Caki2 (cell line): ENCODE measurements around the gene PGAP2. TPM values are rescaled to one million over a fixed set of nuclear protein-coding genes. Genes with fewer than 3 reads are reported as not detected.
"Not testable (repeated sequence)": the region's sequence is repeated elsewhere in the genome, so short reads cannot be mapped to it uniquely, and the experiment has no call there.

ENCODE experiments used
- DNase-seq: peaks from one replicate; pipeline ENCODE4 v3.0.0-alpha.2; 2015; ENCODE audit warnings: low read depth
- in situ Hi-C: cut with HindIII; loops from 2 replicates; pipeline ENCODE4 v1.10.0; 2016; ENCODE audit warnings: low sequenced_read_pairs, low pct_unique_long_range_greater_than_20kb, mixed read lengths
- total RNA-seq: library from RNA; depleted of rRNA; stranded (reverse); fragments of >200 nt; shearing (Covaris generic); gene quantifications from 2 replicates; pipeline ENCODE4 v1.2.3, GENCODE V29; 2014; ENCODE audit warnings: low replicate concordance; rRNA removed

Gene PGAP2
- total RNA-seq = 26.6 and 28.4 TPM in 2 replicates

DNA sequence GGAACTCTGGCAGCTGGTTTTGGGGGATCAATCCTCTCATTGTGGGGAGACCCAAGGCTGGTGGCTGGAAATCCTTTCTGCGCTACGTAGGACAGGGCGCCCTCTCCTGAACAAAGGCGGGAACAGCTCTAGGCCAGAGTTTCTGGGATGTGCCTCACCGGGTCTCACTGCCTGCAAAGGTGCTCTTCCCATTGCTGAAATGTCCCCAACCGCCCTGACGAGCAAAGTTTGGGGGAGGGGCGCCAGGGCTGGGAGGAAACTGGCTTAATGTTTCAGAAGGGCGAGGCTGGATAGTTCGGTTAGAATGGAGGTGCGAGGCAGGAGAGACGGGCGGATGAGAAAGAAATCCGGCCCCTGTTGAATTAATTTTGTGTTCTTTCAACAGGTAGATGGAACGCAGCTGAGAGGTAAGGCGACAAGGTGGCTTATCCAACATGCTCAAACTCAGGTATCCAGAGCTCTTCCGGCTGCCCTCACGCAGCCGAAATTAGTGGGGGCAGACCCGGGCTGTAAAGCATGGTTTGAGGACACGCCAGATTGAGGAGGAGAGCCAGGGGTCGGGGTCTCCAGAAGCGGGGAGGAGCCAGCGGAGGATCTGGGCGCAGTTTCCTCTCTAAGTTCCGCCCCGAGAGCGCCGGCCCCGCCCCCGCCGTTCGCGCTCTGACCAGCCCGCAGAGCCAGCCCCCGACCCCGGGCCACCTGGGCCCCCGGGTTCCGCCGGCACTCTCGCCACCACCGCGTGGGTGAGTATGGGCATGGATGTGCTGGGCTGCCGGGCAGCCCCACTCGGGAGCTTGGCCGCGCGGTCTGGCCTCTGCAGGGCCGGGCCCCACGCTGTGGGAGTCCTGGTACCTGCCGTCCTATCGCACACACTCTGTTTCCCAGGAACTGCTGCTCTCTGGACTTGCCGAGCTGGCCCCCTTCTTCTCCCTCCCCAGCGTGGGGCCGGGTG is at the start of gene PGAP2:
Gene PGAP2 (plus strand): TSS at position 652 of the 952 bp plus-strand sequence. CDS start 2,700 bp downstream, outside the sequence.
- in situ Hi-C loops = no loop called here
- DNase-seq = peak; percentile 66

DNA sequence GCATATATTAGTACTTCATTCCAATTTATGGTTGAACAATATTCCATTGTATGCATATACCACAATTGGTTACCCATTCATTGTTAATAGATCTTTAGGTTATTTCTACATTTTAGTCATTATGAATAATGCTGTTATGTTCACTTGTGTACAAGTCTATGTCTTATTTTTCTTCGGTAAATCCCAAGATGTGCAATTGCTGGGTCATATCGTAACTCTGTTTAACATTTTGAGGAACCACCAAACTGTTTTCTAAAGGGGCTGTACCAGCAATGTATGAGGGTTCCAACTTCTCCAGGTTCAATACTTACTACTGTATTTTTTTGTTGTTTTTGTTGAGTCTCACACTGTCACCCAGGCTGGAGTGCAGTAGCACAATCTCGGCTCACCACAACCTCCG is 44.1 kb upstream of the PGAP2 start:
- in situ Hi-C loops = no loop called here
- no peak for DNase-seq

- in situ Hi-C loops = not testable (repeated sequence)
These were observed 41.5 kb upstream of the PGAP2 start for GRCh38 chr11:3766836-3767235.

GRCh38 chr11:3767536-3767935 is 40.8 kb upstream of the PGAP2 start:
- in situ Hi-C loops = no loop called here
- no peak for DNase-seq

More at GRCh38 chr11:3766836-3767235, 41.5 kb upstream of the PGAP2 start:
- not testable (repeated sequence) for DNase-seq

DNA sequence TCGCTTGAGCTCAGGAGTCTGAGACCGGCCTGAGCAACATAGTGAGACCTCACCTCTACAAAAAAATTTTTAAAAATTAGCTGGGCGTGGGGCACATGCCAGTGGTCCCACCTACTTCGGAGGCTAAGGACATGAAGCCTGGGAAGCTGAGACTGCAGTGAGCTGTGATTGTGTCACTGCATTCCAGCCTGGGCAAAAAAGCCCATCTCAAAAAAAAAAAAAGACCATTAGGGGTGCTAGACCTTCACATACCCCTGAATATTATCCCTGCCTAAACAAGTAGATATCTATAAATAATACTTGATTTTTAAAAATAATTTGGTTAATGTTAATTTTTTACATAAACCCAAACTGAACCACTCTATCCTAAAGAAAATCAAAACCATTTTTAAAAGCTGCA is 35.2 kb upstream of the PGAP2 start:
- no peak for DNase-seq
- in situ Hi-C loops = no loop called here

GRCh38 chr11:3775736-3776406 is 32.5 kb upstream of the PGAP2 start:
- no peak for DNase-seq
- in situ Hi-C loops = loop anchor here (25.0 kb wide), 1 partner anchor 89 kb away; no protein-coding TSS in a partner anchor

GRCh38 chr11:3781423-3781822 is 26.9 kb upstream of the PGAP2 start:
- in situ Hi-C loops = loop anchor here (25.0 kb wide), 1 partner anchor 94 kb away; no protein-coding TSS in a partner anchor
- no peak for DNase-seq

GRCh38 chr11:3782963-3783362 is 25.4 kb upstream of the PGAP2 start:
- no peak for DNase-seq
- in situ Hi-C loops = loop anchor here (25.0 kb wide), 1 partner anchor 96 kb away; no protein-coding TSS in a partner anchor

- no peak for DNase-seq
- in situ Hi-C loops = loop anchor here (25.0 kb wide), 1 partner anchor 96 kb away; no protein-coding TSS in a partner anchor
These were observed 24.7 kb upstream of the PGAP2 start for GRCh38 chr11:3783611-3784010.

- in situ Hi-C loops = loop anchor here (25.0 kb wide), 1 partner anchor 100 kb away; no protein-coding TSS in a partner anchor
- DNase-seq = no peak
These were observed 21.5 kb upstream of the PGAP2 start for GRCh38 chr11:3786781-3787428.

DNA sequence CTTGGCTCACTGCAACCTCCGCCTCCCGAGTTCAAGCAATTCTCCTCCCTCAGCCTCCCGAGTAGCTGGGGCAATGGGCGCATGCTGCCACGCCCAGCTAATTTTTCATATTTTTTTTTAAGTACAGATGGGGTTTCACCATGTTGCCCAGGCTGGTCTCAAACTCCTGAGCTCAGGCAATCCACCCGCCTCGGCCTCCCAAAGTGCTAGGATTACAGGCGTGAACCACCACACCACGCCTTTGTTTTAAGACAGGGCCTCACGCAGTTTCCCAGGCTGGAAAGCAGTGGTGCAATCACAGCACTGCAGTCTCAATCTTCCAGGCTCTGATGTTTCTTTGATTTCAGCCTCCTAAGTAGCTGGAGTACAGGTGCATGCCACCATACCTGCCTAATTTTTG is 14.0 kb upstream of the PGAP2 start:
- not testable (repeated sequence) for DNase-seq
- in situ Hi-C loops = loop anchor here (25.0 kb wide), 1 partner anchor 107 kb away; no protein-coding TSS in a partner anchor

DNA sequence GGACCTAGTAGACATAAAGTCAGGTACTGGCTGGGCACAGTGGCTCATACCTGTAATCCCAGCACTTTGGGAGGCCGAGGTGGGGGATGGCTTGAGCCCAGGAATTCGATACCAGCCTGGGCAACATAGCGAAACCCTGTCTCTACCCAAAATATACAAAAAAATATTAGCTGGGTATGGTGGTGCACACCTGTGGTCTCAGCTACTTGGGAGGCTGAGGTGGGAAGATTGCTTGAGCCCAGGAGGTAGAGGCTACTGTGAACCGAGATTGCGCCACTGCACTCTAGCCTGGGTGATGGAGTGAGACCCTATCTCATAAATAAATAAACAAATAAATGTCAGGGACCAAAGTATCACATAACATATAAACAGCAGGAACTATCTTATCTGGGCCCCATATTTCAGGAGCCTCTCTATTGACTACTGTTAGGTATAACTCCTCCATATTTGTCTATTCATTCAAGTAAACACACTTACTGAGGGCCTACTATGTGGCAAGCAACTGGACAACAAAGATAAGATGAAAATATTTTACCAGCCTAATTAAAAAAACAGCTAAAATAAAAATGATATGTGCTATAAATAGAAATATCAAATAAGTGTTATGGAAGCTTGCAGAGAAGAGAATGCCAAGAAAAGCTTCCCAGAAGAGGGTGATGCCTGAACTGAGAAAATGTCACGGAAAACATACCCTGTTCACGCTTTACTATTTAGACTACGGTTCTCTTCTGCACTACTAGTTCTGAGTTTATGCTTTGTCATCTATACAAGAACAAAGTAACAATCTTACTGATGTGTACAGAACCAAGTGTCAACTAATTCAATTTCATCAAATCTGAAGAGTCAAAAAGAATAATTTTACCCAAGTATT is 13.0 kb upstream of the PGAP2 start:
- DNase-seq = no peak
- in situ Hi-C loops = loop anchor here (25.0 kb wide), 1 partner anchor 108 kb away; no protein-coding TSS in a partner anchor

GRCh38 chr11:3796002-3796311 is 12.4 kb upstream of the PGAP2 start:
- DNase-seq = no peak
- in situ Hi-C loops = loop anchor here (25.0 kb wide), 1 partner anchor 109 kb away; no protein-coding TSS in a partner anchor

DNA sequence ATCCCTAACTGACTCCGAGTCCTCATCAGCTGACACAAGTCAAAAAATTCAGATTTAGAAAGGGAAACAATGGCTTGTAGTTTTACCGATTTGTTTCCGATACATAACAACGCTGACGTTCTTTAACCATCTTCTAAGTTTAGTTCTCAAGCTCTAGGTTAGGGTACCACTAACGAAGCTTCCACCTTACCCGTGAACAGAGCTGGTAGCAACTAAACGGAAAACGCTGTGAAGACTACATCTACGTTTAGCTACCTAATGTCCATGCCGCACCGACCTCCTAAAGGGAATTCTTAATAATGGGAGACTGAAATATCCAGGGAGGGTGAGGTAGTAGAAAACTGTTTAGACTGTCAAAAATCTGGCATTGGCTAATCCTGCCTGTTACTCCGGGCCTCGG is 12.0 kb upstream of the PGAP2 start:
- in situ Hi-C loops = loop anchor here (25.0 kb wide), 1 partner anchor 109 kb away; no protein-coding TSS in a partner anchor

DNA sequence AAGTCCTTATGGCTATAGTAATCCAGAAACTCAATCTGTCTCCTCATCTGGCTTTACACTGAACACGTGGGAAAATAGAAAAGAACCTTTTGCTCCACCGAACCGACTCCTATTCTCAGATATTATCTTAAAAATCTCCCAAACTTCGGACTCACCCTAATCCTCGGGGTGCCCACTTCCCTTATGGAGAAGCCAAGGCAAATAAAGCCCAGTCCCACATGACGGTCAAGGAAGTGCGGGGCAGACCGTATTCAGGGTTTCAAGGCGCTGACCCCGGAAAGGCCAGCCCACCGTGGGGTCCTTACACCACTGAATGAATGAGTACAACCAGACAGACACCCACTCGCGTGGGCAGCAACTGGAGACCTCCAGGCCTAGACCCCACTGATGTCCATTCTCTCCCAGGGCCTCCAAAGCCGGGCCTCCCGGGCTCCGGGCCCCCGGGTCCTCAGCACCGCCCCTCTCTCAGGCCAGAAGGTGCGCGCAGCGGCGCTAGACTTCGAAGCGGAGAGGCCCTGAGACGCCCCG is 11.5 kb upstream of the PGAP2 start:
- DNase-seq = peak; percentile 13
- in situ Hi-C loops = loop anchor here (25.0 kb wide), 1 partner anchor 110 kb away; no protein-coding TSS in a partner anchor

More for the DNA sequence above, 12.0 kb upstream of the PGAP2 start:
- no peak for DNase-seq

GRCh38 chr11:3797329-3798090 is 10.8 kb upstream of the PGAP2 start, which contains the start of gene NUP98:
NUP98 (minus strand) TSS chr11:3797554; CDS start chr11:3782117, 15,437 bp downstream.
- in situ Hi-C loops = loop anchor here (25.0 kb wide), 1 partner anchor 110 kb away; no protein-coding TSS in a partner anchor
- peak; percentile 100 for DNase-seq
